Lower leg skin (tissue), 4 donors: ENCODE measurements around the gene SRRM2. TPM values are rescaled to one million over a fixed set of nuclear protein-coding genes. Genes with fewer than 3 reads are reported as not detected.

Experiments used
- DNase-seq, 2 donors: peaks; one replicate each; pipeline ENCODE4 v3.0.0-alpha.2; 2019; ENCODE audit warnings: low spot score in 2 of 2
- H3K4me3 ChIP-seq: fragments of 200-600 bp; sonication (generic); 2 replicates; pipeline ENCODE4 v1.5.1; 2017; ENCODE audit warnings: mild to moderate bottlenecking, low read depth; ENCODE audit not compliant: poor library complexity, severe bottlenecking
- POLR2A ChIP-seq, 2 donors: fragments of 450-650 bp; IDR thresholded peaks; one replicate each; pipeline ENCODE4 v1.6.1; 2016 to 2017; ENCODE audit warnings: antibody characterized with exemption in 2 of 2, mild to moderate bottlenecking in 1 of 2, moderate library complexity in 1 of 2
- WGBS, 2 donors: methylation state at CpG; one replicate each; pipeline ENCODE4 v1.1.5; 2018; 5-methylcytosine and 5-hydroxymethylcytosine counted together
- intact Hi-C: fragments of 100-400 bp; cut with DNase I; formaldehyde crosslinking; loops from one replicate; pipeline ENCODE4 v1.15.0; 2023; ENCODE audit warnings: low total_unique reads
- total RNA-seq, 4 donors: library from RNA; depleted of rRNA; stranded (reverse); fragments of >200 nt; gene quantifications; one replicate each; pipeline ENCODE4 v1.1.0, GENCODE V29; 2016
- TF ChIP-seq, protein P1 (sequence below), 3 donors: fragments of 450-650 bp; IDR thresholded peaks; one replicate each; pipeline ENCODE4 v1.5.1; 2016; ENCODE audit warnings: antibody characterized with exemption in 3 of 3, mild to moderate bottlenecking in 3 of 3, moderate library complexity in 2 of 3

Gene SRRM2
- total RNA-seq, 4 donors from 2014 or later = 257 to 830 (median 272) TPM

DNA sequence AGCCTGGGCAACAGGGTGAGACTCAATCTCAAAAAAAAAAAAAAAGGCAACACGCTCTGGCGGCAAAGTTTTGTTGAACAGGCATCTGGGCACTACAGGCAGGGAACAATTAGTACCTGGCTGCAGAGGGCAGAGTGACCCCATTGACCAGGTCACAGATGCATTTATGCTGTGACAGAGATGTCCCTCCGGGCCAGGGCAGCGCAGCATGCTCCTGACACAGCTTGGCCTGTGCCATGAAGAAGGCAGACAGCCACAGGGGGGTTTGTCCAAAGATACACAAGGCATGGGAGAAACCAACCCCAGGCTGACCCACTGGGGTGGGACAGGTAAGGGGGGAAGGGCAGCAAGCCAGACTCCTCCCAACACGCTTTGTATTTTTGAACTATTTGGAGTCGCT, 7.7 kb upstream of the SRRM2 start:
- TF ChIP-seq POLR2A (IDR thresholded peaks at IDR 0.05) = no peak
- TF ChIP-seq, protein P1, sequence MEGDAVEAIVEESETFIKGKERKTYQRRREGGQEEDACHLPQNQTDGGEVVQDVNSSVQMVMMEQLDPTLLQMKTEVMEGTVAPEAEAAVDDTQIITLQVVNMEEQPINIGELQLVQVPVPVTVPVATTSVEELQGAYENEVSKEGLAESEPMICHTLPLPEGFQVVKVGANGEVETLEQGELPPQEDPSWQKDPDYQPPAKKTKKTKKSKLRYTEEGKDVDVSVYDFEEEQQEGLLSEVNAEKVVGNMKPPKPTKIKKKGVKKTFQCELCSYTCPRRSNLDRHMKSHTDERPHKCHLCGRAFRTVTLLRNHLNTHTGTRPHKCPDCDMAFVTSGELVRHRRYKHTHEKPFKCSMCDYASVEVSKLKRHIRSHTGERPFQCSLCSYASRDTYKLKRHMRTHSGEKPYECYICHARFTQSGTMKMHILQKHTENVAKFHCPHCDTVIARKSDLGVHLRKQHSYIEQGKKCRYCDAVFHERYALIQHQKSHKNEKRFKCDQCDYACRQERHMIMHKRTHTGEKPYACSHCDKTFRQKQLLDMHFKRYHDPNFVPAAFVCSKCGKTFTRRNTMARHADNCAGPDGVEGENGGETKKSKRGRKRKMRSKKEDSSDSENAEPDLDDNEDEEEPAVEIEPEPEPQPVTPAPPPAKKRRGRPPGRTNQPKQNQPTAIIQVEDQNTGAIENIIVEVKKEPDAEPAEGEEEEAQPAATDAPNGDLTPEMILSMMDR (IDR thresholded peaks at IDR 0.05) = no peak
- WGBS, 2 donors = 90 to 96% methylated on average over 6 of the region's 6 CpGs
- intact Hi-C loops = no loop called here
- no peak overlapping the region for H3K4me3 ChIP-seq
- DNase-seq = no peak

DNA sequence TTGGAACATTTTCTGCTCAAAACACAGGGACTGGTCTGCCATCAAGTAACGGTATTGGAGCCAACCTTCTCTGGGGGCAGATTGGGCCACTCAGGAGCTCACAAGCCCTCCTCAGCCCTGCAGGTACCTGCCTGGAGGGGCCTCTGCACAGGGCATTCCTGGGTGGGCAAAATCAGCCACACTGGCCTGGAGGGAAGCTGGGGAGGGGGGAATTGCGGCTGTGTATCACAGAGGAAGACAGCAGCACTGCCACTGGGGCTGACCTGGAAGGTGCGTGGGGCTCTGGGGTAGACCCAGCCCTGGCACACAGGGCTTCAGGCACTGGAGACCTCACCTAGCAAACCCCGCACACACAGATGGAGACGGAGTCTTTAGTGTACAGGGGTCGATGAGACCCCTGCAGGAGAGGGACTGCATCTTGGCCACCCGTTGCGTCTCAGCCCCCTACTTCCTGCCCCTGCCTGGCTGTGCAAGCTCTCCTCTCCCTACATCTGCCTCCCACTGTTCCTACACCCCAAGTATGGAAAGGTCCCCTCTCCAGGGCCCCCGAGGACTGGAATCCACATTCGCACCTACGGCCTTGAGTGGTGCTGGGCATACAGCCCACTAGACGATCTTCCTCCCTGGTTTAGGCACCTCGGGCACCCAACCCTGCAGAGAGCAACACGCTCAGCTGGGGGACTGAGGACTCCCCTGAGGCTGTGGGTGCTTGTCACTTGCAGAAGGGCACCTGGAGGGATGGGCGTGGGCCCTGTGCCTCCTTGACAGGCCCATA, 7.1 kb upstream of the SRRM2 start:
- intact Hi-C loops = no loop called here
- no peak overlapping the region for H3K4me3 ChIP-seq
- WGBS, 2 donors = 73 to 77% methylated on average over 11 to 15 of the region's 15 CpGs
- TF ChIP-seq, protein P1 (IDR thresholded peaks at IDR 0.05) = no peak
- no peak for TF ChIP-seq POLR2A (IDR thresholded peaks at IDR 0.05)
- DNase-seq = no peak

DNA sequence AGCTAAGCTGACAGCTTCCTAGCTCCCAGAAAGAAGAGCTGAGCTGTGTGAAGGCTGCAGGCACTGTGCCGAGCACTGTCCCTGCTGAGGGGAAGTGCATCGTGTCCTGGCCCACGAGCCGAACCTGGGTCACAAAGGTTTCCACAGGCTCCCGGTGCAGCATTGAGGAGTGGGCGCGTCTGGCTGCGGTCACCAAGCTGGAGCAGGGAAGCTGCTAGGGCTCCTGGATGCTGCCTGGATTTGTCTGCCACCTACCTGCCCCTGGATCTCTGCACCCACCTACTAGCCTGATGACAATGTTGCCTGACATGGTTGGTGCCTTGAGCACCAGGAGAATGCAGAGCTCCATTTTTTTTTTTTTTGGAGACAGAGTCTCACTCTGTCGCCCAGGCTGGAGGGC, 6.5 kb upstream of the SRRM2 start:
- WGBS, 2 donors = 86% methylated on average over 1 to 9 of the region's 9 CpGs
- no peak overlapping the region for H3K4me3 ChIP-seq
- no peak for TF ChIP-seq POLR2A (IDR thresholded peaks at IDR 0.05)
- TF ChIP-seq, protein P1 (IDR thresholded peaks at IDR 0.05) = no peak
- DNase-seq = no peak
- intact Hi-C loops = no loop called here

DNA sequence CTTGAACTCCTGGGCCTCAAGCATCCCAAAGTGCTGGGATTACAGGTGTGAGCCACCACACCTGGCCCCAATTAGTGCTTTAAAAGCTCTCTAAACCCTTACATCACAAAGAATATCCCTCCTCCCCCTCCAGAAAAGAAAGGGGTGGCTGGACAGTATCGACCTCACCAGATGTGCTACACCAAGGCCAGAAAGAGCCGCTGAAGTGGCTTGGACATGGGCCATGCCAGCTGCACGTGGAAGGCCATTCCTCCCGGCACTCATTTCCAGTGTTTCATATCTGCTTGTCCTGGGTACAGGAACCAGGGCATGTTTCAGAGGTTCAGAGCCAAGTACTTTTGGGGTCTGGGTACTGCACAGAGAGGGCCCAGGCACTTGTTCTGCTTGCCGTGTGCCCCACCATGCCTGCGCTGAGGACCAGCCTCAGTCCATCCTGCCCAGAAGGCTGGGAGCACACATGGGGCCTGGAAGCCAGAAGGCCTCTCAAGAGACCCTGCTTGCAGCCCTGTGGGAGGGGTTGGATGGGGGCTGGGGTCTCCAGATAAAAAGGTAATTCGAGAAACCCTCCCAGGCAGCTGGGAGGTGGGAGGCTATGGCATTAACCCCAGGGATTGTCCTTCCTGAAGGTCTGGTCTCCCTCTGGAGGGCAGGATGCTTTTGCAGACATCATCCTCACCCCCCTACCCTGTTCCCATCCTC, 3.5 kb upstream of the SRRM2 start:
- TF ChIP-seq POLR2A (IDR thresholded peaks at IDR 0.05) = no peak
- TF ChIP-seq, protein P1 (IDR thresholded peaks at IDR 0.05) = no peak
- intact Hi-C loops = no loop called here
- H3K4me3 ChIP-seq = no peak overlapping the region
- no peak for DNase-seq
- WGBS, 2 donors = 91% methylated on average over 7 of the region's 7 CpGs

DNA sequence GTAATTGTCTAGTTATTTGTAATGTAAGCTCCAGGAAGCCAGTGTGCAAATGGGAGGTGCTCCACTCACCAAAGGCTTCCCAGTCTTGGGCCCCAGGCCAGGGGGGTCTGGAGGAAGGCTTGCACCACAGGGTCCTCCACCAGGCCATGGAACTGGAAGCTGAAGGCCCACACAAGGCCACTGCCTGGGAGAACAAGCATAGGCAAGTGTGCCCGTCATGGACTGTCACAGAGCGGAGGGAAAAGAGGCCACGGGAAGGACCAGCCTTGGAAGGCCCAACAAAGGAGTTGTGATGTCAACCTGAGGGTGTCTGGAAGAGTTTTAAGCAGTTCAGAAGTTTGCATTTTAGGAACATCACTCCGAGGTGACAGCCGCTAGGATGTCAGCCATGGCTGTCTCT, 3.0 kb upstream of the SRRM2 start:
- 96 to 100% methylated on average over 5 of the region's 5 CpGs for WGBS, 2 donors
- no peak for DNase-seq
- no peak overlapping the region for H3K4me3 ChIP-seq
- intact Hi-C loops = no loop called here
- no peak for TF ChIP-seq POLR2A (IDR thresholded peaks at IDR 0.05)
- TF ChIP-seq, protein P1 (IDR thresholded peaks at IDR 0.05) = no peak
